ENCODE results near the gene SPOP. TPM values are rescaled to one million over a fixed set of nuclear protein-coding genes. Genes with fewer than 3 reads are reported as not detected.
A peak's percentile ranks its signal among the peaks of the same experiment; 100 is the strongest.

The SPOP gene
- total RNA-seq, 1 experiment from 2014 or later: 58.0 TPM

- ChIA-PET POLR2A (no interaction called here), CTCF (interaction anchor here (1.1 kb wide), 1 partner anchor 125 kb away, joined by 3 read pairs; no protein-coding TSS in a partner anchor)
- in situ Hi-C loops (cut with HindIII; ENCODE audit: low pct_unique_long_range_greater_than_20kb, low sequenced_read_pairs) (no loop called here), intact Hi-C loops (cut with micrococcal nuclease; ENCODE audit: unreplicated experiment) (loop anchor here (10.0 kb wide), 1 partner anchor 279 kb away; no protein-coding TSS in a partner anchor)
- BruUV-seq (replicated peaks): no TSS peak
- H3K36me3 ChIP-seq (ENCODE audit: control insufficient read depth, insufficient read depth, low read length): no peaks in the 10 kb centered on the region
- no peaks in the 10 kb centered on the region for H3K27me3 ChIP-seq (ENCODE audit: control insufficient read depth, insufficient read depth, low read length)
- peak within 1 kb of the TSS; percentile 50 to 69 for H3K4me3 ChIP-seq (ENCODE audit: low read depth in 2 of 2, low read length in 2 of 2)
- ATAC-seq: peak; percentile 83
- TF ChIP-seq CTCF (IDR thresholded peaks at IDR 0.05) (peak; percentile 96), POLR2AphosphoS5 (IDR thresholded peaks at IDR 0.05; ENCODE audit: low read depth, low read length) (no peak)
- H3K4me1 ChIP-seq (ENCODE audit: control insufficient read depth, insufficient read depth, low read length): peaks cover 11% of the 10 kb centered on the region
- no peak for DNase-seq (ENCODE audit: low read depth, low spot score)
- no peaks in the 10 kb centered on the region for H3K9me3 ChIP-seq (ENCODE audit: control insufficient read depth, insufficient read depth, low read depth, low read length)
- H3K27ac ChIP-seq (ENCODE audit: low read length): no peak within 1 kb of the TSS
Measured at GRCh38 chr17:49575679-49576087, 102.2 kb downstream of the SPOP start, which contains the start of gene NXPH3. NXPH3 (plus strand) TSS chr17:49575871; CDS start chr17:49576220, 349 bp downstream.

DNA sequence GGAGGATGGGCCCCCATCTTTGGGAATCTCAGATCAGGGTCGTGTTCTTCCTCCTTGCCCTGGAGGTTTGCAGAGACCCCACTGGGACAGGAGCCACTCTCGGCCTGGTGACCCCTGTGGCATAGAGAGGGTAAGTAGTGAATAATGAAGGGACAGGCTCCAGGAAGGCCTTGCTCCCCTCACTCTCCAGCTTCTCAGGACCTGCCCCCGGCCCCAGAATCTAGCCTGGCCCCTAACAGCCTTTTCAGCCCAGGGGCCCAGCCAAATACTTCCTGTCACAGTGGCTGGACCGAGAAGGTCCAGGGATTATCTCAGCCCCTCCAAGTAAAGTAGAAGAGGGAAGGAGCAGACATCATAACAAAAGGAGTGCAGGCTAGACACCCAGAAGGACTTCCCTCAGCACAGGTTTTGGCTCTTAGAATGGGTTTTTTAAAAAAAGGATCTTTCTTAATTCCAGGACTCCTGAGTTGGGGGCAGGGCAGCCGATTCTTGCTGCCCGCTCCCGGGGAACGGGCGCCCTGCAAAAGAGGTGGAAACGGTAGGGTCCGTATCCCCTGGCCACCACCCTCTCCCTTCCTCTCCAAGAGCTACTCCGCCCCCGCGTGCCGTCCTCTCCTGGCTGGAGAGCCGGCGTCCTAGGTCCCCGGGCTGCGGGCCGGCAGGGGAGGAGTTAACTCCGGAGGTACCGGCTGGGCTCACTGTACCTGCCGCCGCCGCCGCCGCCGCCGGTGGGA is 102.8 kb downstream of the SPOP start:
- Histone ChIP-seq H3K9me3 (ENCODE audit: control insufficient read depth, insufficient read depth, low read depth, low read length) (no peaks in the 10 kb centered on the region), H3K4me1 (ENCODE audit: control insufficient read depth, insufficient read depth, low read length) (peaks cover 15% of the 10 kb centered on the region), H3K27me3 (ENCODE audit: control insufficient read depth, insufficient read depth, low read length) (no peaks in the 10 kb centered on the region), H3K27ac (ENCODE audit: low read length) (no peak overlapping the region), H3K4me3 (ENCODE audit: low read depth in 2 of 2, low read length in 2 of 2) (peak overlapping the region; percentile 32 to 50), H3K36me3 (ENCODE audit: control insufficient read depth, insufficient read depth, low read length) (no peaks in the 10 kb centered on the region)
- intact Hi-C loops (cut with micrococcal nuclease; ENCODE audit: unreplicated experiment): loop anchor here (5.0 to 10.0 kb wide), 2 partner anchors 280 to 422 kb away; partner anchors contain the start of gene DLX3
- in situ Hi-C loops (cut with HindIII; ENCODE audit: low pct_unique_long_range_greater_than_20kb, low sequenced_read_pairs): no loop called here
- TF ChIP-seq CTCF (IDR thresholded peaks at IDR 0.05) (no peak), SIN3A (IDR thresholded peaks at IDR 0.05; ENCODE audit: borderline replicate concordance, insufficient read depth, low read depth, low read length) (no peak), TCF7L2 (IDR thresholded peaks at IDR 0.05; ENCODE audit: low read depth, low read length) (no peak), POLR2AphosphoS5 (IDR thresholded peaks at IDR 0.05; ENCODE audit: low read depth, low read length) (no peak), REST (IDR thresholded peaks at IDR 0.05; ENCODE audit: insufficient read depth in 1 of 2, low read depth in 2 of 2, low read length in 1 of 2) (no peak)
- DNase-seq (ENCODE audit: low read depth, low spot score) (no peak), ATAC-seq (no peak)
- ChIA-PET POLR2A (no interaction called here), CTCF (interaction anchor here (0.6 to 1.1 kb wide), 3 partner anchors 18 to 129 kb away, joined by 3 to 4 read pairs (median 4); no protein-coding TSS in a partner anchor)
- no TSS peak for BruUV-seq (replicated peaks)
